K562 (cell line): ENCODE measurements around the gene PLEKHA8. TPM values are rescaled to one million over a fixed set of nuclear protein-coding genes. Genes with fewer than 3 reads are reported as not detected.

ENCODE experiments used
- ATAC-seq: fragments of 200-7000 bp; cut with Tn5 transposase; 3 replicates; pipeline ENCODE4 v1.9.1; 2020; ENCODE audit warnings: moderate library complexity
- BruUV-seq: library from RNA; stranded (reverse); fragments of 400-500 nt; replicated peaks from 2 replicates; lab custom pipeline; 2021; lab: Mats Ljungman, UMichigan
- CTCF ChIA-PET: fragments of 300-600 bp; formaldehyde crosslinking; extraction: SDS; loops from one replicate; lab custom pipeline; 2021; ENCODE audit warnings: low intra/inter-chr PET ratio; lab: Yijun Ruan, JAX
- POLR2A ChIA-PET: fragments of 300-600, 350-650 bp; sonication (Branson Sonifier 250); formaldehyde crosslinking; extraction: SDS; loops from one replicate; lab custom pipeline; 2021; ENCODE audit warnings: antibody characterized with exemption, inconsistent platforms; lab: Yijun Ruan, JAX
- DNase-seq, 4 experiments: peaks; one replicate each; pipeline versions ENCODE4 v3.0.0 to v3.0.0-alpha.2; 2011 to 2018; ENCODE audit warnings: low spot score in 3 of 4, mixed read lengths in 3 of 4; ENCODE audit errors: extremely low read depth in 1 of 4
- FAIRE-seq: peaks from 2 replicates; lab custom pipeline; 2011; peaks lifted over from hg19 to GRCh38; lab: Jason Lieb, UNC
- H2AFZ ChIP-seq: 2 replicates; pipeline ENCODE4 v1.6.0; 2011; ENCODE audit warnings: low read depth, low read length, control low read depth, inconsistent platforms
- H3K27ac ChIP-seq: fragments of 200-600 bp; 3 replicates; pipeline ENCODE4 v1.8.0; 2011; ENCODE audit warnings: low read depth, mild to moderate bottlenecking, control low read depth, inconsistent platforms, low read length, moderate library complexity, mixed read lengths; ENCODE audit errors: extremely low read depth
- H3K27me3 ChIP-seq, 2 experiments: fragments of 300-600 bp in 1 of 2; 2 replicates in 1 of 2; 3 replicates in 1 of 2; pipeline versions ENCODE4 v1.6.0 to v1.8.0; 2011; ENCODE audit warnings: inconsistent platforms in 2 of 2, low read length in 2 of 2, mild to moderate bottlenecking in 1 of 2, mixed read lengths in 1 of 2, moderate library complexity in 1 of 2; ENCODE audit not compliant: control insufficient read depth in 2 of 2, insufficient read depth in 2 of 2
- H3K36me3 ChIP-seq: fragments of 300-600 bp; 3 replicates; pipeline ENCODE4 v1.8.0; 2011; ENCODE audit warnings: mild to moderate bottlenecking, low read length, inconsistent platforms; ENCODE audit not compliant: control insufficient read depth, insufficient read depth
- H3K4me1 ChIP-seq, 2 experiments: fragments of 200-600 bp in 1 of 2; replicated peaks in 1 of 2; 2 replicates in 1 of 2; 3 replicates in 1 of 2; pipeline versions ENCODE4 v1.5.1 to v1.8.0; 2011; ENCODE audit warnings: inconsistent platforms in 2 of 2, low read length in 2 of 2, mild to moderate bottlenecking in 1 of 2, mixed read lengths in 1 of 2, moderate library complexity in 1 of 2; ENCODE audit not compliant: control insufficient read depth in 2 of 2, insufficient read depth in 2 of 2
- H3K4me2 ChIP-seq: 2 replicates; pipeline ENCODE4 v1.6.1; 2011; ENCODE audit warnings: low read length, control low read depth, inconsistent platforms, mixed read lengths; ENCODE audit not compliant: insufficient read depth
- H3K4me3 ChIP-seq: fragments of 200-600 bp; sonication (generic), shearing (Covaris generic); 2 replicates; pipeline ENCODE4 v1.5.1; 2016; ENCODE audit warnings: control low read depth, inconsistent platforms
- H3K79me2 ChIP-seq: fragments of 200-600 bp; 3 replicates; pipeline ENCODE4 v1.8.0; 2011; ENCODE audit warnings: low read length, inconsistent platforms; ENCODE audit not compliant: control insufficient read depth, insufficient read depth
- H3K9ac ChIP-seq, 2 experiments: 2 replicates each; pipeline versions ENCODE4 v1.6.0 to v1.6.1; 2011; ENCODE audit warnings: low read depth in 2 of 2, low read length in 2 of 2, control low read depth in 1 of 2, inconsistent platforms in 1 of 2, mild to moderate bottlenecking in 1 of 2, mixed read lengths in 1 of 2; ENCODE audit not compliant: insufficient read depth in 1 of 2
- H3K9me1 ChIP-seq: one replicate; pipeline ENCODE4 v1.6.0; 2011; ENCODE audit warnings: inconsistent platforms, mild to moderate bottlenecking, low read length, moderate library complexity; ENCODE audit not compliant: control insufficient read depth, insufficient read depth
- H3K9me3 ChIP-seq: replicated peaks from 2 replicates; pipeline ENCODE4 v1.5.1; 2011; ENCODE audit warnings: low read depth, low read length, inconsistent platforms; ENCODE audit not compliant: control insufficient read depth, insufficient read depth
- H4K20me1 ChIP-seq: replicated peaks from 2 replicates; pipeline ENCODE4 v1.6.1; 2011; ENCODE audit warnings: low read length, inconsistent platforms, mixed read lengths; ENCODE audit not compliant: control insufficient read depth, insufficient read depth
- ATF7 ChIP-seq: fragments of 450-650 bp; IDR thresholded peaks from 2 replicates; pipeline ENCODE4 v1.7.1; 2014; ENCODE audit warnings: mild to moderate bottlenecking, moderate library complexity
- BRD4 ChIP-seq: fragments of 200-600 bp; sonication (generic); IDR thresholded peaks from 2 replicates; pipeline ENCODE4 v1.6.1; 2017; ENCODE audit warnings: inconsistent platforms
- CCNT2 ChIP-seq: IDR thresholded peaks from 2 replicates; pipeline ENCODE4 v1.6.1; 2011; ENCODE audit warnings: borderline replicate concordance, low read depth, mild to moderate bottlenecking, moderate library complexity, mixed read lengths, low read length; ENCODE audit not compliant: insufficient read length; ENCODE audit errors: extremely low read depth
- FOXA3 ChIP-seq, 2 experiments: fragments of 450-650 bp in 1 of 2; sonication (generic) in 1 of 2; formaldehyde crosslinking; IDR thresholded peaks in 1 of 2; conservative IDR thresholded peaks in 1 of 2; 2 replicates each; pipeline versions ENCODE4 v1.4.0 to v1.8.0; 2020 to 2022; ENCODE audit warnings: mild to moderate bottlenecking in 2 of 2, missing genetic modification reagents in 1 of 2
- HDAC6 ChIP-seq: IDR thresholded peaks from 2 replicates; pipeline ENCODE4 v1.6.1; 2012; ENCODE audit warnings: low read depth, mild to moderate bottlenecking, control low read depth, inconsistent platforms, low read length, moderate library complexity
- HNRNPK ChIP-seq: fragments of 200-400 bp; formaldehyde crosslinking; IDR thresholded peaks from one replicate; pipeline ENCODE4 v1.6.1; 2018; ENCODE audit warnings: mild to moderate bottlenecking, low read depth, low read length; ENCODE audit not compliant: poor library complexity, severe bottlenecking
- KLF6 ChIP-seq: fragments of 250-450 bp; sonication (Bioruptor Pico); IDR thresholded peaks from 2 replicates; pipeline ENCODE4 v1.4.0; 2020; ENCODE audit warnings: mild to moderate bottlenecking, moderate library complexity, borderline replicate concordance
- LEF1 ChIP-seq: fragments of 450-650 bp; IDR thresholded peaks from 2 replicates; pipeline ENCODE4 v1.6.1; 2016; ENCODE audit warnings: mild to moderate bottlenecking
- SMARCC2 ChIP-seq: fragments of 450-650 bp; IDR thresholded peaks from 2 replicates; pipeline ENCODE4 v1.6.1; 2017; ENCODE audit warnings: antibody characterized with exemption, moderate library complexity, mild to moderate bottlenecking, low read depth
- SP1 ChIP-seq: sonication (generic); formaldehyde crosslinking; IDR thresholded peaks from 2 replicates; pipeline ENCODE4 v1.8.1; 2022; ENCODE audit warnings: mild to moderate bottlenecking, missing genetic modification reagents
- STAT5B ChIP-seq: fragments of 250-450 bp; sonication (Bioruptor Pico); IDR thresholded peaks from 2 replicates; pipeline ENCODE4 v1.8.0; 2021; ENCODE audit warnings: mild to moderate bottlenecking, inconsistent platforms
- ZNF12 ChIP-seq: sonication (generic); formaldehyde crosslinking; IDR thresholded peaks from 2 replicates; pipeline ENCODE4 v1.4.0; 2020; ENCODE audit warnings: mild to moderate bottlenecking, missing genetic modification reagents
- ZNF134 ChIP-seq: fragments of 250-450 bp; sonication (Bioruptor Pico); conservative IDR thresholded peaks from 2 replicates; pipeline ENCODE4 v1.4.0; 2020
- ZNF217 ChIP-seq: sonication (generic); formaldehyde crosslinking; IDR thresholded peaks from 2 replicates; pipeline ENCODE4 v1.8.0; 2022; ENCODE audit warnings: mild to moderate bottlenecking, missing genetic modification reagents
- ZNF316 ChIP-seq: fragments of 450-650 bp; IDR thresholded peaks from 2 replicates; pipeline ENCODE4 v1.6.1; 2016
- ZNF444 ChIP-seq: fragments of 250-450 bp; sonication (Bioruptor Pico); IDR thresholded peaks from 2 replicates; pipeline ENCODE4 v1.4.0; 2020; ENCODE audit warnings: mild to moderate bottlenecking, moderate library complexity
- WGBS: fragments of 100-300 bp; shearing (Covaris generic); methylation state at CpG from one replicate; pipeline ENCODE4 v1.1.6; 2016; ENCODE audit warnings: low coverage, mixed read lengths; ENCODE audit not compliant: insufficient coverage; ENCODE audit errors: missing lambda C conversion rate; 5-methylcytosine and 5-hydroxymethylcytosine counted together
- in situ Hi-C: fragments of 300-500 bp; cut with MboI; formaldehyde crosslinking; loops from 4 replicates; pipeline ENCODE4 v1.15.0; 2018; ENCODE audit warnings: inconsistent platforms, mixed read lengths
- intact Hi-C: fragments of 100-400 bp; cut with micrococcal nuclease; formaldehyde crosslinking; loops from 2 replicates; pipeline ENCODE4 v1.14.2; 2022
- polyA plus RNA-seq, 8 experiments: library from polyadenylated mRNA; depleted of rRNA in 4 of 8; stranded (reverse) in 5 of 8; unstranded in 3 of 8; fragments of >200 nt; fragmentation: Nextera tagmentation in 2 of 8; fragmentation: Illumina TruSeq in 1 of 8; extraction: Ambion mirVana in 2 of 8; extraction: Trizol in 1 of 8; gene quantifications; 2 replicates each; pipeline versions ENCODE4 v1.2.1 to v1.2.3, GENCODE V29; 2011 to 2014; ENCODE audit warnings: inconsistent platforms in 1 of 8, missing spikeins in 1 of 8
- total RNA-seq, 7 experiments: library from RNA; depleted of rRNA in 6 of 7; stranded (reverse); fragments of >200 nt in 6 of 7; fragmentation: Illumina TruSeq in 2 of 7; extraction: Trizol in 2 of 7; gene quantifications; 2 replicates each; pipeline versions ENCODE4 v1.2.1 to v1.2.3, GENCODE V29; 2011 to 2021; ENCODE audit warnings: low replicate concordance in 1 of 7
- TF ChIP-seq, protein P1 (sequence below): fragments of 200-800 bp; sonication (Bioruptor generic); IDR thresholded peaks from 2 replicates; pipeline ENCODE4 v1.6.1; 2017; ENCODE audit warnings: missing genetic modification characterization, missing compliant biosample characterization
- TF ChIP-seq, protein P2 (sequence below): fragments of 250-450 bp; sonication (Bioruptor Pico); IDR thresholded peaks from 2 replicates; pipeline ENCODE4 v1.5.0; 2022; ENCODE audit warnings: mild to moderate bottlenecking
- TF ChIP-seq, protein P3 (sequence below): fragments of 250-450 bp; sonication (Bioruptor Pico); IDR thresholded peaks from 2 replicates; pipeline ENCODE4 v1.5.0; 2021

The PLEKHA8 gene
- total and polyA plus RNA-seq, 9 of the 15 experiments (the other 6 are each of a cell fraction or from before 2014, with no cell fraction given): 3.2 to 16.3 (median 11.8) TPM

DNA sequence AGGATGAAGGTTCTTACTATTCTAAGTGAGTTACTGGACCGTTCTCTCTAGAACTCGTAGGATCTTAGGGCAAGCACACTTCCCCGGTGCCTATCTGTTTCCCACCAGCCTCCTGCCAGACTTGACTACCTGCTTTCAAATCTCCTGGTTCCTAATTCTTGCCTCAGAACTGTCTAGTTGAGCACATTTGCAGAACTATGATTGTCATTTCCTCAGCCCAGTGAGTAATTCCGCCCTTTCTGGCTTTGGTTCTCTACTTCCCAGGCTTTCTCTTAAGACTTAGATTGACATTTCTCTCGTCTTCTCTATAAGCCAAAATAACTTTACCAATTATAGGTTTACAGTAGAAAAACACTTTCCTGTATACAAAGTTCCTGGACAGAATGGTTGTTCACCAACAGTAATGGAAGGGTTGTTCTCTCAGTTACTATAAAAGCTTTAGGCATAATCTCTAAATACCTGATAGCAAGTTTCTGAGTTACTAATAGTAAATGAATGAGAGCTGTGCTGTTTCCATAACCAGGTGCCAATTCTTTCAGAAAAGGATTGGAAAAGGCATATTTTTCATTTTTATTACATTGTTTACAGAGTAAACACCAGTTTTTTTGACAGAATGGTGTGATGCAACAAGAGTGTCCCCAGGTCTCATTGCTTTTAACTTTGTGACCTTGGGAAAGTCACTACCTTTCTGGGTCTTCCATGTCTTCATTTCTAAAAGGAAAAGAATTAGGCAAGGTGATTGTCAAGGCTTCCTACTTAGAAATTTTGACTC lies 41.1 kb downstream of the PLEKHA8 start:
- ATAC-seq: no peak
- POLR2A ChIA-PET: no interaction called here
- Histone ChIP-seq H3K9ac (no peak overlapping the region), H3K4me1 (no peaks in the 10 kb centered on the region), H3K9me3 (no peaks in the 10 kb centered on the region), H2AFZ (no peak overlapping the region), H3K79me2 (no peaks in the 10 kb centered on the region), H3K4me2 (no peak overlapping the region), H4K20me1 (no peaks in the 10 kb centered on the region), H3K27ac (no peak overlapping the region), H3K27me3 (no peaks in the 10 kb centered on the region), H3K9me1 (no peaks in the 10 kb centered on the region), H3K36me3 (no peaks in the 10 kb centered on the region), H3K4me3 (no peak overlapping the region)
- no peak for DNase-seq
- BruUV-seq: no TSS peak
- in situ Hi-C loops (loop anchor here (10.0 kb wide), 1 partner anchor 434 kb away; no protein-coding TSS in a partner anchor), intact Hi-C loops (loop anchor here (10.0 kb wide), 1 partner anchor 1144 kb away; no protein-coding TSS in a partner anchor)
- no peak for FAIRE-seq
- 75% methylated on average over 5 of the region's 5 CpGs for WGBS
- CTCF ChIA-PET: no interaction called here
- TF ChIP-seq ZNF316 (no peak), SP1 (CRISPR knock-in tag) (no peak), ZNF134 (CRISPR knock-in tag) (no peak), ZNF444 (CRISPR knock-in tag) (no peak), FOXA3 (CRISPR knock-in tag; conservative IDR thresholded peaks at IDR 0.05 in 1 of 2, IDR thresholded peaks at IDR 0.05 in 1 of 2) (no peak), STAT5B (CRISPR knock-in tag) (no peak), BRD4 (no peak), HNRNPK (no peak), CCNT2 (no peak), LEF1 (no peak), ZNF12 (CRISPR knock-in tag) (no peak), KLF6 (CRISPR knock-in tag) (no peak), ATF7 (no peak), HDAC6 (no peak), ZNF217 (CRISPR knock-in tag) (no peak), SMARCC2 (no peak)
- TF ChIP-seq, protein P1, sequence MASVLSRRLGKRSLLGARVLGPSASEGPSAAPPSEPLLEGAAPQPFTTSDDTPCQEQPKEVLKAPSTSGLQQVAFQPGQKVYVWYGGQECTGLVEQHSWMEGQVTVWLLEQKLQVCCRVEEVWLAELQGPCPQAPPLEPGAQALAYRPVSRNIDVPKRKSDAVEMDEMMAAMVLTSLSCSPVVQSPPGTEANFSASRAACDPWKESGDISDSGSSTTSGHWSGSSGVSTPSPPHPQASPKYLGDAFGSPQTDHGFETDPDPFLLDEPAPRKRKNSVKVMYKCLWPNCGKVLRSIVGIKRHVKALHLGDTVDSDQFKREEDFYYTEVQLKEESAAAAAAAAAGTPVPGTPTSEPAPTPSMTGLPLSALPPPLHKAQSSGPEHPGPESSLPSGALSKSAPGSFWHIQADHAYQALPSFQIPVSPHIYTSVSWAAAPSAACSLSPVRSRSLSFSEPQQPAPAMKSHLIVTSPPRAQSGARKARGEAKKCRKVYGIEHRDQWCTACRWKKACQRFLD (CRISPR knock-in tag): no peak
- TF ChIP-seq, protein P2, sequence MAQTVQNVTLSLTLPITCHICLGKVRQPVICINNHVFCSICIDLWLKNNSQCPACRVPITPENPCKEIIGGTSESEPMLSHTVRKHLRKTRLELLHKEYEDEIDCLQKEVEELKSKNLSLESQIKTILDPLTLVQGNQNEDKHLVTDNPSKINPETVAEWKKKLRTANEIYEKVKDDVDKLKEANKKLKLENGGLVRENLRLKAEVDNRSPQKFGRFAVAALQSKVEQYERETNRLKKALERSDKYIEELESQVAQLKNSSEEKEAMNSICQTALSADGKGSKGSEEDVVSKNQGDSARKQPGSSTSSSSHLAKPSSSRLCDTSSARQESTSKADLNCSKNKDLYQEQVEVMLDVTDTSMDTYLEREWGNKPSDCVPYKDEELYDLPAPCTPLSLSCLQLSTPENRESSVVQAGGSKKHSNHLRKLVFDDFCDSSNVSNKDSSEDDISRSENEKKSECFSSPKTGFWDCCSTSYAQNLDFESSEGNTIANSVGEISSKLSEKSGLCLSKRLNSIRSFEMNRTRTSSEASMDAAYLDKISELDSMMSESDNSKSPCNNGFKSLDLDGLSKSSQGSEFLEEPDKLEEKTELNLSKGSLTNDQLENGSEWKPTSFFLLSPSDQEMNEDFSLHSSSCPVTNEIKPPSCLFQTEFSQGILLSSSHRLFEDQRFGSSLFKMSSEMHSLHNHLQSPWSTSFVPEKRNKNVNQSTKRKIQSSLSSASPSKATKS (CRISPR knock-in tag): no peak
- TF ChIP-seq, protein P3, sequence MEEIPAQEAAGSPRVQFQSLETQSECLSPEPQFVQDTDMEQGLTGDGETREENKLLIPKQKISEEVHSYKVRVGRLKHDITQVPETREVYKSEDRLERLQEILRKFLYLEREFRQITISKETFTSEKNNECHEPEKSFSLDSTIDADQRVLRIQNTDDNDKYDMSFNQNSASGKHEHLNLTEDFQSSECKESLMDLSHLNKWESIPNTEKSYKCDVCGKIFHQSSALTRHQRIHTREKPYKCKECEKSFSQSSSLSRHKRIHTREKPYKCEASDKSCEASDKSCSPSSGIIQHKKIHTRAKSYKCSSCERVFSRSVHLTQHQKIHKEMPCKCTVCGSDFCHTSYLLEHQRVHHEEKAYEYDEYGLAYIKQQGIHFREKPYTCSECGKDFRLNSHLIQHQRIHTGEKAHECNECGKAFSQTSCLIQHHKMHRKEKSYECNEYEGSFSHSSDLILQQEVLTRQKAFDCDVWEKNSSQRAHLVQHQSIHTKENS (CRISPR knock-in tag): no peak
